GM21526 (cell line): ENCODE measurements around the gene CACNA1C.

Experiments used
- ATAC-seq: cut with Tn5 transposase; IDR thresholded peaks from one replicate; pipeline ENCODE4 v1.9.1; 2021; ENCODE audit warnings: moderate library complexity; ENCODE audit not compliant: unreplicated experiment, low FRiP score

CACNA1C gene

GRCh38 chr12:2052826-2053678, at the start of gene CACNA1C:
CACNA1C (plus strand) TSS chr12:2052987; CDS start chr12:2053563, 576 bp downstream.
- no peak for ATAC-seq

- ATAC-seq, result peak; percentile 5
Observed at GRCh38 chr12:2003676-2004112, 49.1 kb upstream of the CACNA1C start.

DNA sequence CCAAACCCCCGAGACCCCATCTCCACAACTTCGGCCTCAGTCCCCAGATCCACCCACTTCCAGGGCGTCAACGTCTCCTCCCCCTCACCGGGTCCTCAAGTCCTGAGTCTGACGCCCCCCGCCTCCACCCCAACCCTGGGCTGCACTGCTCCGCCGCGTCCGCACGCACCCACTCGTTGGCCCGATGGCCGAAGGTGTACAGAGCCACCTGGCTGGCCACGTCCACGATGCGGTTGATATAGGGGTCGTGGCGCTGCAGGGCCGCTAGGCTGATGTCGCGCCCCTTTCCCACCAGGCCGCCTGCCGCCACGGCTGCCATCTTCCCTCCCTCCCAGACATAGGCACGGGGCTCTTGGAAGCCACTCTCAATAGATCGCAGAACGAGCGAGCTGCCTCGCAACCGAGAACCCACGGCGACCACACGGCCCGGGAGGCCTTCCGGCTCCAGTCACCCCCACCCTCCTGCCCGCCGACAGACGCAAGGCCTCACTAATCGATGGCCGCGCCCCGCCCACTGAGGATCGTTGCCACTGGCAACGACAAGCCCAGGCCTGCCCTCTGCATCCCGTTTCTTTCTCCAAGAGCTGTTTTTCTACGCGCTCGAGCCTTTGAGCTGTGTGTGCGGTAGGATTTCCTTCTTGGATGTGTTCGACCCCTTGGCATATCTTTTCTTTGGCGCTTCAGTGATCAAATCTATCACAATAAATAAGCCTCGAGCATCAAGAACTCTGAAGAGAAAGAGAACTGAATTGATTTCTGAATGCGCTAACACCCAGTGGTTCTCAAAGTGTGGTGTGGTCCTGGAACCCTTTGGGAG, 48.5 kb upstream of the CACNA1C start, which contains the start of gene DCP1B:
DCP1B (minus strand) TSS at position 345 of the 817 bp plus-strand sequence; CDS start at position 319, 26 bp downstream.
- ATAC-seq, result peak; percentile 94

DNA sequence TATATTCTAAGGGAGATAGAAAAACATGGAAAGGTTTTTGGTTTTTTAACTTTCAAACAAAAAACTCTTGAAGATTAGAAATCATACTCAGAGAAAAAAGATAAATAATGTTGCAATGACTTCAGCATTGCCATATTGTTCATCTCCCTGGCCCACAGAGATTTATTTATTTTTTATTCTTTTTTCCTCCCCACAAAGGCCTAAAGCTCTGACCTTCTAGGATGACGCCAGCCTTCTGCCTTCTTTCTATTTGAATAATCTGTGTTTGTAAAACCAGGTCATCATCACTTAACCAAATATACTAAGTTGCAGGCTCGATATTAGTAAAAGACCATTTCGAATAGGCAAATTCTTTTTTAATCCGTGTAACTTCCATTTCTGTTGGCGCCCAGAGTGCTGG, 44.1 kb upstream of the CACNA1C start:
- no peak for ATAC-seq

GRCh38 chr12:2009623-2010022, 43.2 kb upstream of the CACNA1C start:
- no peak for ATAC-seq

DNA sequence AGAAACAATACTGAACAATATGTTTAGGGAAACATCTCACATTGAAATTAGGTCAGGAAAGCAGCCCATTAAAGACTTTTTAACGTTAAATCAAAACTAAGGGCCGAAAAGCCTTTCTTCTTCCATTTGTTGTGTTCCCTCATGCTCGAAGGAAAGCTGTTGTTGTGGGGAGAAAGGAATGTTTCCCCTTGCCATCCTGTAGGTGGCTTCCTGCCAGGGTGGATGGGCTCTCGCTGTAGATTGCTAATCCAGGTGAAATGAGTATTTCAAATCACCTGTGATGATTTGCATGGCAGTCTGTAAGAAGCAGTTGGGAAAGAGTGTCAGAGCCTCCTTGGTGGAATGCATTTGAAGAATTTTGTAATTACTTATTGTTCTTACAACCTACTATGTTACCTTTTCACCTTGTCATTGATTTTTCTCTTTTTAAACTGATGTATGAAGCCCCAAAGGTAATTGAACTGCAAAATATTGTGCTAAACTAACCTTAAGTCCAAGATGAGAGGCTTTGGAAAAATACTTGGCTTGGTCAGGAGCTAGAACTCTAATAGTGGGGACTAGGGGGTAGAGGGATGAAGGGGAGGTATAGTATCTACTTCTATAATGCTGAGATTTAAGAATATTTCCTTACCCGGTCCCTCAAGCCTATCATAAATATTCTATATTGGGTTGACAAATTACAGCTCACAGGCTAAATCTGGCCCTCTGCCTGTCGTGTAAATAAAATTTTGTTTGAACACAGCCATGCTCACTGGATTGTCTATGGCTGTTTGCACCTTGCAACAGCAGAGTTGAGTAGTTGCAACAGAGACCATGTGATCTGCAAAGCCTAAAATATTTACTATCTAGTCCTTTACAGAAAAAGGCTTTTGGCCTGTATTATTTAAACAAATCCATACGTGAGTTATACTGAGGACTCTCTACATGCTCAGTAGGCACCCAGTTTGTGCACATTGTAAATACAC, 40.9 kb upstream of the CACNA1C start:
- no peak for ATAC-seq

DNA sequence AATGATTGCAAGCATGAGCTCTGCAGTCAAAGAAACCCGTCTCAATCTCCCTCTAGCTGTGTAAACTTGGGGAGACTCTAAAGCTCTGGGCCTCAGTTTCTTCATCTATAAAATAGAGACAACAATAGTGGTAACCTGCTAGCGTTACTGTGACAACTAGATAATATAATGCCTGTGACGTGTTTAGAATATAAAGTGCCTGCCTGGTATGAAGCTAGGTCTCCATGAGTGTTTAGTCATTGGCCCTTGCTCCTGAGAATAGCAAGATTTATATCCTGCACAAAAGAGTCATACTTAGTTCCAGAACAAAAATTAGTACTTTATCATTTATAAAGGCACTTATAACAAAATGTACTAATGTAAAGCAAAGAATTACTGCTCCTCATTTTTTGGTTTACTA, 39.7 kb upstream of the CACNA1C start:
- ATAC-seq, result no peak

DNA sequence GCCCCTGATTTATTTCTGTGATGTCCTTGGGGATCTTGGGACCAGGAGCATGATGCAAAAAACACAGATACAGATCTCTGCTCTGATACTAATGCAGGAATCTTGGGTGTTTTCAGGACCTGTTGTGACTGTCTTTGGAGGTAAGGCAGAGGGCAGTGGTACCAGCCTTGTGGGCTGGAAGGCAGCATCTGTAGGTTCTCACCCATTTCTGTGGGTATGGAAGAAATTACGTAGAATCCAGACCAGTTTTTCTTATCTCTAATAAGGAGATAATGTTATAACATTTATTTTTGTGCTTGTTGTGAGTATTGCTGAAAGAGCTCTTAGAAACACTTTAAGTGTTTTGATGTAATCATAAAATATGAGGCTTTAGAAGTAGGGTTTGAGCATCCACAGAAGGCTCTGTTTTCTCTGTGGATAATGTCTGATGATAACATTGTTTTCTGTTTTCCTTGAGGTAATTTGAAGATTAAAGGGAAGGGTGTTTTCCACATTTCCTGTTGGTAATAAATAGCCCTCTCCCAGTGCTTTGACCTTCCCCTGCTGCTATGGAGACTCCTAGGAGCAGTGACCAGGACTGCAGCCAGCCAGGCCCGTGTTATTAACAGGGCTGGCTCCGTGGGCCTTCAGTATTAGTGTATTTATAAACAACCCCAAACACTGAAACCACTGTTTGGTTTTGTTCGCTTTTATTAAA, 39.1 kb upstream of the CACNA1C start:
- ATAC-seq, result no peak

DNA sequence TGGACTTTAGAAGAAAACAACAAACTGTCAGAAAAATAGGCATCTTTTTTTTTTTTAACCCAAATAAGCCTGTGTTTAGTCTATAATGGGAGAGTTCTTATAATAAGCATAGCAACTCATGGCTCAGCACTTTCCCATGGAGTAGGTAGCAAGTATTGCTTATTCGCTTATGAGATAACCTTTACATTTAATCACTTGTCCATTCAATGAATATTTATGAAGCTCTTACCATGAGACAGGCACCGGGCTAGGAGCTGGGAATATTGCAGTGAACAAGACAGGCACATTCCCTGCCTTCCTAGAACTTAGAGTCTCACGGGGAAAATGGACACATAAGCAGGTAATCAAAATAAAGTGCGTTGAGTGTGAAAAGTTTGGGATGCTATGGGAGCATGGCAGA, 38.6 kb upstream of the CACNA1C start:
- ATAC-seq, result no peak

- ATAC-seq, result no peak
Observed at GRCh38 chr12:2016862-2017545, 35.8 kb upstream of the CACNA1C start.

GRCh38 chr12:2017546-2018337, 35.0 kb upstream of the CACNA1C start:
- no peak for ATAC-seq

DNA sequence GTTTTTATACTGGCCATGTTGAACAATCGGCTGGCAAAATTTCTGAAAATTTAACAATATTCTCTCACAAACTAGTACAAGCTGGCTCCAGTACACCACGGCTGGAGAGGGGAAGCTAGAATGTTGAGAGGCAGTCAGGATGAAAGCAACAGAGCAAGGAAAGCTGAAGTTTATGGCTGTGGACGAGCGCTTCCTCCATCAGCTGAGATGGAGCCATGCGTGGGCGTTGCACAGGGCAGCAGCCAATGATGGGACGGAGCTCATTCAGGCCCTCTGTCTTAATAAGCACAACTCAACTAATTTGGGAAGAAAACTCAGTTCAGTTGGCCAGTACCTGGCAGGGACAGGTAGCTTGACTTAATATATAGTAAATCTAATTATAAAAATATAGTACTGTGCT, 34.4 kb upstream of the CACNA1C start:
- no peak for ATAC-seq

- ATAC-seq, result no peak
Observed at GRCh38 chr12:2019126-2019525, 33.7 kb upstream of the CACNA1C start.

DNA sequence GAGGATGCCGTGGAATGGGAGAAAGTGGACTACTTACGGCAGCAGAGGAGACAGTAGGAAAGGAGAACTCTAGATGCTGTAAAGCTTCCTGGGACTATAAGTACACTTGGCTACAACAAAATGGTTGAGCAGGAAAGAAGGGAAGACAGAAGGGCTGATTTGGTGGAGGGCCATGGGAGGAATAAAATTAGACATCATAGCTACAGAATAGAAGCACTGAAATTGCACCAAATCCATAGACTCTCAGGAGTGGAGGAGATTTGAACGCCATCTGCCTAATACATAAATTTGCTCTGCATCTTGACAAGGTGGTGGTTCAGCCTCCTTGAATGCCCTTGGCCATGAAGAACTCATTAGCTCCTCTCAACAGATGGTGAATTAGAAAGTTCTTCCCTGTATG, 32.3 kb upstream of the CACNA1C start:
- no peak for ATAC-seq

DNA sequence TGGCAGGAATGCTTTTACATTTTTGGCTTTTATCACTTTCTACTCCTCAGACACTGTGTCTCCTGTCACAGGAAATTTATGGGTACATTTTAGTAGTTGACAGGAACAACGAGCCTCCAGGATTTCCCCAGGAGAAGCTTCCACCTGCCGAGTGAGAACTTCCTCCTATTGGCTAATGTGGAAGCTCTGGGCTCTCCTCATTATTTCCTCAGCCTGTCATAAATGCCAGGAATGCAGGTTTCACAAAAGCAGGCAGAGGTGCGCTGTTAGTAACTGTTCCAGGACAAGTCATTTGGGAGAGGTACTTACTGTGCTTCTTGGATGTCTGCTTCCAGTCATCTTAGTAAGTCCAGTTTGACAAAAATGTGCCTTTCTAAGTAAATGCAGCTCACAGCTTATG, 29.4 kb upstream of the CACNA1C start:
- no peak for ATAC-seq

- no peak for ATAC-seq
Observed at GRCh38 chr12:2027351-2027750, 25.4 kb upstream of the CACNA1C start.

GRCh38 chr12:2029851-2030250, 22.9 kb upstream of the CACNA1C start:
- ATAC-seq, result no peak

DNA sequence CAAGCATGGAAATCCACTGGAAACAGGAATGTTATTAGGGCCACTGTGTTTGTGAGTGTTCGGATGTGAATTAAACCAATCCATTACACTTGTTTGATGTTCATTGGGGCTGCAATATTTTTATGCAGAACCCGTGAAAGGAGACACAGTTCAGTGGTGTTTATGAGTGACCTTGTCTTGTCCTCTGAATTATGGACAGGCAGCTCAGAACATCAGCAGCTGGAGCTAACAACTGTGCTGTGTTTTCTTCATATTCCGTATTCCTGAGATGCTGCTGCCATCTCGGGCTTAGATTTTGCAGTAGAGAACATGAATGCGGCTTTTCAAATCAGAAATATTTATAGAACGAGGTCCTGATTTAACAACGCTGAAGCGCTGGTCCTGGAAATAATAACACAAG, 20.3 kb upstream of the CACNA1C start:
- ATAC-seq, result no peak
